Calu3 (cell line): ENCODE measurements around the gene DUOXA1. TPM values are rescaled to one million over a fixed set of nuclear protein-coding genes. Genes with fewer than 3 reads are reported as not detected.

Experiments used
- BruUV-seq: library from RNA; stranded (reverse); fragments of 400-500 nt; replicated peaks from 2 replicates; lab custom pipeline; 2021; lab: Mats Ljungman, UMichigan
- CTCF ChIA-PET: fragments of 300-600 bp; sonication (Branson Sonifier 250); formaldehyde crosslinking; loops from one replicate; lab custom pipeline; 2022; ENCODE audit warnings: antibody characterized with exemption; lab: Charles Lee
- DNase-seq: peaks from one replicate; pipeline ENCODE4 v3.0.0; 2022
- H3K27ac Mint-ChIP-seq: one replicate; pipeline ENCODE4 v1.8.0; 2022; ENCODE audit warnings: mixed read lengths; ENCODE audit not compliant: unreplicated experiment
- H3K27me3 Mint-ChIP-seq: one replicate; pipeline ENCODE4 v1.8.0; 2022; ENCODE audit warnings: mixed read lengths; ENCODE audit not compliant: unreplicated experiment
- H3K36me3 Mint-ChIP-seq: one replicate; pipeline ENCODE4 v1.8.0; 2022; ENCODE audit warnings: mild to moderate bottlenecking, moderate library complexity, mixed read lengths; ENCODE audit not compliant: insufficient read depth, unreplicated experiment
- H3K4me1 Mint-ChIP-seq: one replicate; pipeline ENCODE4 v1.8.0; 2022; ENCODE audit warnings: mild to moderate bottlenecking, low read depth, mixed read lengths; ENCODE audit not compliant: unreplicated experiment
- H3K4me3 Mint-ChIP-seq: one replicate; pipeline ENCODE4 v1.8.0; 2022; ENCODE audit warnings: mild to moderate bottlenecking, low read depth, moderate library complexity, mixed read lengths; ENCODE audit not compliant: unreplicated experiment
- H3K9me3 Mint-ChIP-seq: one replicate; pipeline ENCODE4 v1.8.0; 2022; ENCODE audit warnings: low read depth, mixed read lengths; ENCODE audit not compliant: unreplicated experiment
- CTCF ChIP-seq: fragments of 200-600 bp; IDR thresholded peaks from one replicate; pipeline ENCODE4 v1.8.0; 2022; ENCODE audit warnings: antibody characterized with exemption; ENCODE audit not compliant: unreplicated experiment
- intact Hi-C: fragments of 100-400 bp; cut with micrococcal nuclease; formaldehyde crosslinking; loops from one replicate; pipeline ENCODE4 v1.10.0; 2022; ENCODE audit not compliant: unreplicated experiment
- total RNA-seq: library from RNA; stranded (reverse); gene quantifications from 2 replicates; pipeline ENCODE4 v1.2.3, GENCODE V29; 2022

Gene DUOXA1
- total RNA-seq, 1 experiment from 2014 or later = not detected

- no peak for TF ChIP-seq CTCF
- CTCF ChIA-PET = interaction anchor here (1.0 to 1.9 kb wide), 3 partner anchors 9 to 23 kb away, joined by 3 to 4 read pairs (median 3); no protein-coding TSS in a partner anchor
- Mint-ChIP-seq H3K4me1 (peaks cover 23% of the 10 kb centered on the region), H3K4me3 (peak overlapping the region; percentile 60), H3K27ac (no peak overlapping the region), H3K9me3 (no peaks in the 10 kb centered on the region), H3K27me3 (peaks cover 81% of the 10 kb centered on the region), H3K36me3 (no peaks in the 10 kb centered on the region)
- no peak for DNase-seq
- intact Hi-C loops = no loop called here
- BruUV-seq = no TSS peak
These were observed 16.2 kb downstream of the DUOXA1 start for GRCh38 chr15:45113380-45113990.

- no peaks in the 10 kb centered on the region for H3K36me3 Mint-ChIP-seq
- no peak for TF ChIP-seq CTCF
- H3K4me1 Mint-ChIP-seq = peaks cover 16% of the 10 kb centered on the region
- CTCF ChIA-PET = interaction anchor here (1.0 to 1.9 kb wide), 3 partner anchors 9 to 23 kb away, joined by 3 to 4 read pairs (median 3); no protein-coding TSS in a partner anchor
- H3K9me3 Mint-ChIP-seq = no peaks in the 10 kb centered on the region
- H3K4me3 Mint-ChIP-seq = peak overlapping the region; percentile 60
- peaks cover 77% of the 10 kb centered on the region for H3K27me3 Mint-ChIP-seq
- BruUV-seq = no TSS peak
- intact Hi-C loops = no loop called here
- no peak overlapping the region for H3K27ac Mint-ChIP-seq
- peak; percentile 10 for DNase-seq
These were observed 16.9 kb downstream of the DUOXA1 start for GRCh38 chr15:45112591-45113379.

- no TSS peak for BruUV-seq
- no peak for TF ChIP-seq CTCF
- H3K4me1 Mint-ChIP-seq = peaks cover 15% of the 10 kb centered on the region
- no peak for DNase-seq
- H3K9me3 Mint-ChIP-seq = no peaks in the 10 kb centered on the region
- H3K27ac Mint-ChIP-seq = no peak overlapping the region
- peak overlapping the region; percentile 60 for H3K4me3 Mint-ChIP-seq
- no peaks in the 10 kb centered on the region for H3K36me3 Mint-ChIP-seq
- peaks cover 77% of the 10 kb centered on the region for H3K27me3 Mint-ChIP-seq
- intact Hi-C loops = no loop called here
- CTCF ChIA-PET = interaction anchor here (1.9 kb wide), 1 partner anchor 10 kb away, joined by 4 read pairs; no protein-coding TSS in a partner anchor
These were observed 17.5 kb downstream of the DUOXA1 start for GRCh38 chr15:45112143-45112590.

- H3K27me3 Mint-ChIP-seq = peaks cover 79% of the 10 kb centered on the region
- intact Hi-C loops = no loop called here
These were observed 18.1 kb downstream of the DUOXA1 start for GRCh38 chr15:45111390-45112142.

More at GRCh38 chr15:45111390-45112142, 18.1 kb downstream of the DUOXA1 start:
- Mint-ChIP-seq H3K36me3 (no peaks in the 10 kb centered on the region), H3K4me1 (peaks cover 15% of the 10 kb centered on the region), H3K9me3 (no peaks in the 10 kb centered on the region), H3K4me3 (peak overlapping the region; percentile 60), H3K27ac (no peak overlapping the region)
- no peak for TF ChIP-seq CTCF
- DNase-seq = no peak
- CTCF ChIA-PET = no interaction called here
- no TSS peak for BruUV-seq
